Thyroid gland (tissue), 4 donors: Measurements from ENCODE around the gene CASP3. TPM values are rescaled to one million over a fixed set of nuclear protein-coding genes. Genes with fewer than 3 reads are reported as not detected.
"Not testable (repeated sequence)": the region's sequence is repeated elsewhere in the genome, so short reads cannot be mapped to it uniquely, and the experiment has no call there.

Source experiments
- DNase-seq, 2 donors: peaks; one replicate each; pipeline ENCODE4 v3.0.0-alpha.2; 2019
- H3K27ac ChIP-seq, 3 donors: fragments of 200-600 bp; sonication (generic); 1 replicate in 2 of 3; 2 replicates in 1 of 3; pipeline ENCODE4 v1.5.1; 2016 to 2019; ENCODE audit warnings: mild to moderate bottlenecking in 1 of 3, moderate library complexity in 1 of 3
- H3K27me3 ChIP-seq: fragments of 200-600 bp; sonication (generic); one replicate; pipeline ENCODE4 v1.5.1; 2019
- H3K36me3 ChIP-seq, 2 donors: fragments of 200-600 bp; sonication (generic); one replicate each; pipeline ENCODE4 v1.5.1; 2016 to 2019
- H3K4me1 ChIP-seq, 2 donors: fragments of 200-600 bp; sonication (generic); one replicate each; pipeline ENCODE4 v1.5.1; 2017 to 2019
- H3K4me3 ChIP-seq, 3 donors: fragments of 200-600 bp; sonication (generic); replicated peaks in 1 of 3; 1 replicate in 2 of 3; 2 replicates in 1 of 3; pipeline ENCODE4 v1.5.1; 2016; ENCODE audit warnings: mild to moderate bottlenecking in 1 of 3
- H3K9me3 ChIP-seq: fragments of 200-600 bp; sonication (generic); one replicate; pipeline ENCODE4 v1.5.1; 2017
- CTCF ChIP-seq, 6 experiments: fragments of 200-600 bp in 3 of 6; fragments of 450-650 bp in 3 of 6; sonication (generic) in 3 of 6; IDR thresholded peaks; one replicate each; pipeline ENCODE4 v1.5.1; 2016 to 2019; ENCODE audit warnings: antibody characterized with exemption in 6 of 6, mild to moderate bottlenecking in 2 of 6, inconsistent platforms in 1 of 6, moderate library complexity in 1 of 6
- POLR2A ChIP-seq, 2 donors: fragments of 450-650 bp; IDR thresholded peaks; one replicate each; pipeline ENCODE4 v1.6.1; 2017; ENCODE audit warnings: antibody characterized with exemption in 2 of 2, mild to moderate bottlenecking in 2 of 2, moderate library complexity in 1 of 2
- WGBS, 2 donors: methylation state at CpG; one replicate each; pipeline ENCODE4 v1.1.5; 2017; 5-methylcytosine and 5-hydroxymethylcytosine counted together
- intact Hi-C: fragments of 100-400 bp; cut with DNase I; formaldehyde crosslinking; loops from one replicate; pipeline ENCODE4 v1.15.1; 2023
- total RNA-seq, 4 donors: library from RNA; depleted of rRNA; stranded (reverse); fragments of >200 nt; gene quantifications; one replicate each; pipeline ENCODE4 v1.2.3, GENCODE V29; 2016

Gene CASP3
- total RNA-seq, 4 donors from 2014 or later: 10.1 to 23.6 (median 15.7) TPM

GRCh38 chr4:184593461-184593860 lies 55.8 kb downstream of the CASP3 start:
- Histone ChIP-seq H3K27ac (no peak overlapping the region), H3K27me3 (no peaks in the 10 kb centered on the region), H3K4me3 (no peak overlapping the region), H3K36me3 (no peaks in the 10 kb centered on the region), H3K4me1 (no peaks in the 10 kb centered on the region), H3K9me3 (no peaks in the 10 kb centered on the region)
- intact Hi-C loops: no loop called here
- 93% methylated on average over 6 of the region's 6 CpGs for WGBS, 2 donors
- DNase-seq: no peak
- TF ChIP-seq CTCF (IDR thresholded peaks at IDR 0.05) (no peak), POLR2A (IDR thresholded peaks at IDR 0.05) (no peak)

- H3K27ac ChIP-seq, H3K27me3 ChIP-seq, H3K4me1 ChIP-seq, intact Hi-C loops, H3K36me3 ChIP-seq, H3K9me3 ChIP-seq, DNase-seq, H3K4me3 ChIP-seq: not testable (repeated sequence)
- 98 to 99% methylated on average over 20 to 24 of the region's 39 CpGs for WGBS, 2 donors
Observed at GRCh38 chr4:184591747-184592270, 57.4 kb downstream of the CASP3 start.

DNA sequence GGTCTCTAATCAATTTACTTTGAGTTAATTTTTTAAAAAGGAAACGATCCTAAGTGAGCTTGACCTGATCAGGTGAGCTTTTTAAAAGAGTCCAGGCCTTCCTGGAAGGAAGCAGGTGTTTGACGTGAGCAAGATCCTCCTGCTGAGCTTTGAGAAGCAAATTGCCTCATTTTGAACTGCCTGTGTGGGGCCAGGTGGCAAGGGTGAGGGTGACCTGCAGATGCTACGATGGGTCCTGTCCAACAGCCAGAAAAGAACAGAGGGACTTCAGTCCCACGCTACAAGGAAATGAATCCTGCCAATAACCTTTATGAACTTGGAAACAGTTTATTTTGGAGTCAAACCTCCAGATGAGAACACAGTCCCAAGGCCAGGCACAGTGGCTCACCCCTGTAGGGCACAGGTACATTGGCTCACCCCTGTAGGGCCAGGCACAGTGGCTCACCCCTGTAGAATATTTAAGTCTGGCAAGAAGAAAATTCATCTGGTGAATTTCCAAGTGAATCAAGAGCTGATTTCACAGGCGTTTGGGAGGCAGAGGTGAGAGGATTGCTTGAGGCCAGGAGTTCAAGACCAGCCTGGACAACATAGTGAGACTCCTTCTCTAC lies 58.1 kb downstream of the CASP3 start:
- Histone ChIP-seq H3K27me3 (no peaks in the 10 kb centered on the region), H3K36me3 (no peaks in the 10 kb centered on the region), H3K4me1 (no peaks in the 10 kb centered on the region), H3K4me3 (no peak overlapping the region), H3K9me3 (no peaks in the 10 kb centered on the region), H3K27ac (no peak overlapping the region)
- no peak for DNase-seq
- WGBS, 2 donors: 74 to 77% methylated on average over 5 of the region's 5 CpGs
- intact Hi-C loops: no loop called here
- TF ChIP-seq CTCF (IDR thresholded peaks at IDR 0.05) (no peak), POLR2A (IDR thresholded peaks at IDR 0.05) (no peak)

- Histone ChIP-seq H3K27ac (no peak overlapping the region), H3K4me1 (no peaks in the 10 kb centered on the region), H3K36me3 (no peaks in the 10 kb centered on the region), H3K4me3 (no peak overlapping the region), H3K27me3 (no peaks in the 10 kb centered on the region), H3K9me3 (no peaks in the 10 kb centered on the region)
- intact Hi-C loops: no loop called here
- TF ChIP-seq POLR2A (IDR thresholded peaks at IDR 0.05): no peak
- WGBS, 2 donors: 72 to 89% methylated on average over 3 of the region's 3 CpGs
- DNase-seq: no peak
Observed at GRCh38 chr4:184590196-184590595, 59.1 kb downstream of the CASP3 start.

DNA sequence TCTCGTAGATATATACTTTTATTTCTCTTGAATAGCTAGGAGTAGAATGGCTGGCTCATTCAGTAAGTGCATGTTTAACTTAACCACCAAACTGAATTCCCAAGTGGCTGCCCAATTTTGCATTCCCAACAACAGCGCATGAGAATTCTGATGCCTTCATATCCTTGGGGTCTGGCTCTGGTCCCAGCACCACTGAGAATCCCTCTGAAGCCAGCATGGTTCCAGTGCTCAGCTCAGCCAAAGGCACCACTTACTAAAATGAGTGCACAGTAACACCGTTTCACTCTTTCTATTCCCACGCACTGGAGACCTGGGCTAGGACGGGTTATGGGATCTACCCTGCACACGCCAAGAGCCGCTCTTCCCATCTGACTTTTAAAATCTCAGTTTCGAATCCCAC lies 60.4 kb downstream of the CASP3 start:
- no peaks in the 10 kb centered on the region for H3K9me3 ChIP-seq
- no peak for DNase-seq
- WGBS, 2 donors: 87 to 90% methylated on average over 8 of the region's 8 CpGs
- H3K4me3 ChIP-seq: no peak overlapping the region
- H3K4me1 ChIP-seq: no peaks in the 10 kb centered on the region
- no peaks in the 10 kb centered on the region for H3K36me3 ChIP-seq
- TF ChIP-seq POLR2A (IDR thresholded peaks at IDR 0.05) (no peak), CTCF (IDR thresholded peaks at IDR 0.05) (no peak)
- H3K27ac ChIP-seq: no peak overlapping the region
- intact Hi-C loops: no loop called here
- no peaks in the 10 kb centered on the region for H3K27me3 ChIP-seq

GRCh38 chr4:184587701-184588100 lies 61.5 kb downstream of the CASP3 start:
- H3K27me3 ChIP-seq: no peaks in the 10 kb centered on the region
- WGBS, 2 donors: 58 to 70% methylated on average over 3 of the region's 3 CpGs
- no peak for DNase-seq
- intact Hi-C loops: no loop called here
- H3K9me3 ChIP-seq: no peaks in the 10 kb centered on the region
- TF ChIP-seq CTCF (IDR thresholded peaks at IDR 0.05): no peak
- TF ChIP-seq POLR2A (IDR thresholded peaks at IDR 0.05): no peak
- no peaks in the 10 kb centered on the region for H3K4me1 ChIP-seq
- H3K36me3 ChIP-seq: no peaks in the 10 kb centered on the region
- no peak overlapping the region for H3K27ac ChIP-seq
- no peak overlapping the region for H3K4me3 ChIP-seq
